NCI-H748 treated with DMSO at 0.1 percent for 48 hours (cell line): ENCODE measurements around the gene REEP6.
"Not testable (repeated sequence)": the region's sequence is repeated elsewhere in the genome, so short reads cannot be mapped to it uniquely, and the experiment has no call there.

Experiments used
- DNase-seq: peaks from one replicate; lab custom pipeline; 2025; lab: John Stamatoyannopoulos, UW

The REEP6 gene

GRCh38 chr19:1524287-1524971 lies 33.4 kb downstream of the REEP6 start:
- no peak for DNase-seq

- DNase-seq, result no peak
These were observed 34.0 kb downstream of the REEP6 start for GRCh38 chr19:1524972-1525325.

- no peak for DNase-seq
These were observed 34.4 kb downstream of the REEP6 start for GRCh38 chr19:1525343-1525742.

- no peak for DNase-seq
These were observed 35.2 kb downstream of the REEP6 start for GRCh38 chr19:1526066-1526778.

GRCh38 chr19:1526979-1527649 lies 36.1 kb downstream of the REEP6 start:
- no peak for DNase-seq

GRCh38 chr19:1527650-1528309 lies 36.8 kb downstream of the REEP6 start:
- DNase-seq, result no peak

- DNase-seq, result no peak
These were observed 37.8 kb downstream of the REEP6 start for GRCh38 chr19:1528596-1529429.

GRCh38 chr19:1529430-1529816 lies 38.4 kb downstream of the REEP6 start:
- no peak for DNase-seq

- DNase-seq, result not testable (repeated sequence)
These were observed 39.9 kb downstream of the REEP6 start for GRCh38 chr19:1530856-1531255.

- DNase-seq, result no peak
These were observed 40.6 kb downstream of the REEP6 start for GRCh38 chr19:1531587-1531986.

- DNase-seq, result no peak
These were observed 41.0 kb downstream of the REEP6 start for GRCh38 chr19:1532003-1532402.

GRCh38 chr19:1533510-1534150 lies 42.6 kb downstream of the REEP6 start:
- DNase-seq, result no peak

GRCh38 chr19:1534972-1535371 lies 44.0 kb downstream of the REEP6 start:
- no peak for DNase-seq

GRCh38 chr19:1535699-1536098 lies 44.7 kb downstream of the REEP6 start:
- not testable (repeated sequence) for DNase-seq

GRCh38 chr19:1538978-1539377 lies 48.0 kb downstream of the REEP6 start:
- DNase-seq, result no peak

- not testable (repeated sequence) for DNase-seq
These were observed 48.8 kb downstream of the REEP6 start for GRCh38 chr19:1539749-1540148.

GRCh38 chr19:1540365-1540925 lies 49.5 kb downstream of the REEP6 start:
- DNase-seq, result no peak
